HG03460 (cell line): Measurements from ENCODE around the gene UPK1B.
"Not testable (repeated sequence)": the region's sequence is repeated elsewhere in the genome, so short reads cannot be mapped to it uniquely, and the experiment has no call there.

Source experiments
- ATAC-seq: cut with Tn5 transposase; IDR thresholded peaks from one replicate; pipeline ENCODE4 v1.9.1; 2021; ENCODE audit not compliant: unreplicated experiment

UPK1B gene

DNA sequence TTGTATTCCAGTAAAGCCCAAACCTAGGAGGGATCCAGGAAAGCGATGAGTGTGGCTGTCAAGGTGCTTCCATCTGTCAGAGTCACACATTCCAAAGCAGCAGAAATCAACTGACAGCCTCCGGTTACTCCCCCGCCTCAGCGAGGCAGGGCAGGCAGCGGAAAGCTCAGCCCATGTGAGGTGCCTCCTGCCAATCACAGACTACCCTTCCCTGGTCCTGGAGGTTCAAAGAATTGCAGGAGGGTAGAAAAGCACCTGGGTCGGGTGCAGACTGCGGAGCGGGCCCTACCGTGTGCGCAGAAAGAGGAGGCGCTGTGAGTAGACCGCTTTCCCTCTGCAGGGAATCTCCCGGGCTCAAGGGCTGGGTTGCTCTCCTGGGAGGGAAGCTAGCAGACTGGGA is at the start of gene UPK1B:
TSS of gene UPK1B (plus strand) at position 274 of the 400 bp plus-strand sequence. CDS start 13,144 bp downstream, outside the sequence.
- no peak for ATAC-seq

DNA sequence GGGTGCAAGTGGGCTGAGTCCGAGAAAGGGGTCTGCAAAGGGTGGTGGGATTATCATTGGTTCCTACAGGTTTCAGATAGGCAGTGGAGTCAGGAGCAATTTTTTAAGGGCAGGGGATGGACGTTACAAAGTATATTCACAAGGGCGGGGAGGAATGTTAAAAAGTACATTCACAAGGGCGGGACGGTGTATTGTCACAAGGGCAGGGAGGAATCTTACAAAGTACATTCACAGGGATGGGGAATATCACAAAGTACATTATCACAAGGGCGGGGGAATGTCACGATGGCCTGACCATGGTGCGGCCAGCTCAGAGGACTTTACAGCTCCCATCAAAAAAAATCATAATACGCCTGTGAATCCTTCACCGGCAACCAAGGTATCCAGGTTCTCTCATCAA is 48.1 kb upstream of the UPK1B start:
- no peak for ATAC-seq

DNA sequence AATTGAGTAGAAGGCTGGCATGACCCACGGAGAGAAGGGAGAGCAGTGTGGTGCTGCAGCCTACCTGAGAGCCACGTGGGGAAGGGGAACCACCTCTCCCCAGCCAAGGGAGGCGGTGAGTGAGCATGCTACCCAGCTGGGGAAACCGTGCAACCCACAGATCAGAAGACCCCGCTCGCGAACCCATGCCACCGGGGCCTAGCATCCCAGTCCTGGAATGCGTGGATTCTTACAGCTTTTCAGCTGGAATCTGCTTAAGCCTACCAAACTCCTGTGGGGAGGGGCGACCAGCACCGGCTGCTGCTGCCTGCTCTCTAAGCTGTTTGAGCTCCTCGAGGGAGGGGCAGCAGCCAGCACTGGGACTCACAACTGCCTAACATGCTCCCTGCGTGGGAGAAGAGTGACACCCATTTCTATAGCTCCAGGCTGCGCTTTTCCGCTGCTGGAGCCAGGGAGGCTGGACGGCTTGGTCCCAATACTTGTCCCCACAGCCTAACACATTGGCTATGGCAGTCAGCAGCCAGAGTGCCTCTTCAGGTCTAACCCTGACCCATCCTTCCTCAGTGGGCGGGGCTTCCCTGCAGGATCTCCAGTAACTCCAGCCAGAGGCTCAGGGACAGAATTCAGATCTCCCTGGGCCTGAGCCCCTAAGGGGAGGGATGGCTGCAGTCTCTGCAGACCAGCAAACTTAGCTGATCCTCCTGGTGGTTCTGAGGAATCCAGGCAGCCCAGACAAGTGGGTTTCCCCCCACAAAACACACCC is 47.5 kb upstream of the UPK1B start:
- no peak for ATAC-seq

DNA sequence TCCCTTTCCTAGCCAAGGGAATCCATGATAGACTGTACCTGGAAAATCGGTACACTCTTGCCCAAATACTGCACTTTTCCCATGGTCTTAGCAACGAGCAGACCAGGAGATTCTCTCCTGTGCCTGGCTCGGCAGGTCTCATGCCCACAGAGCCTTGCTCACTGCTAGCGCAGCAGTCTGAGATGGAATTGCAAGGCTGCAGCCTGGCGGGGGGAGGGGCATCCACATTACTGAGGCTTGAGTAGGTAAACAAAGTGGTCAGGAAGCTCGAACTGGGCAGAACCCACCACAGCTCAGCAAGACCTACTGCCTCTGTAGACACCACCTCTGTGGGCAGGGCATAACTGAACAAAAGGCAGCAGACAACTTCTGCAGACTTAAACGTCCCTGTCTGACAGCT is 43.1 kb upstream of the UPK1B start:
- ATAC-seq = not testable (repeated sequence)

DNA sequence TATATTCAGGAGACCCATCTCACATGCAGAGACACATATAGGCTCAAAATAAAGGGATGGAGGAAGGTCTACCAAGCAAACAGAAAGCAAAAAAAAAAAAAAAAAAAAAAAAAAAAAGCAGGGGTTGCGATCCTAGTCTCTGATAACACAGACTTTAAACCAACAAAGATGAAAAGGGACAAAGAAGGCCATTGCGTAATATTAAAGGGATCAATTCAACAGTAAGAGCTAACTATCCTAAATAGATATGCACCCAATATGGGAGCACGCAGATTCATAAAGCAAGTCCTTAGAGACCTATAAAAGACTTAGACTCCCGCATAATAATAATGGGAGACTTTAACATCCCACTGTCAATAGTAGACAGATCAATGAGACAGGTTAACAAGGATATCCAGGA is 41.1 kb upstream of the UPK1B start:
- ATAC-seq = not testable (repeated sequence)

DNA sequence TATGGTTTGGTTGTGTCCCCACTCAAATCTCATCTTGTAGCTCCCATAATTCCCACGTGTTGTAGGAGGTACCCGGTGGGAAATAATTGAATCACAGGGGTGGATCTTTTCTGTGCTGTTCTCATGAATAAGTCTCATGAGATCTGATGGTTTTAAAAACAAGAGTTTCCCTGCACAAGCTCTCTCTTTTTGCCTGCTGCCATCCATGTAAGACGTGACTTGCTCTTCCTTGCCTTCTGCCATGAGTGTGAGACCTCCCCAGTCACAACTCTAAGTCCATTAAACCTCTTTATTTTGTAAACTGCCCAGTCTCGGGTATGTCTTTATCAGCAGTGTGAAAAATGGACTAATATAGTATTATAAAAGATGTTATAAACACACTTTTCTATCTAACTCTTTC is 34.0 kb upstream of the UPK1B start:
- ATAC-seq = not testable (repeated sequence)

DNA sequence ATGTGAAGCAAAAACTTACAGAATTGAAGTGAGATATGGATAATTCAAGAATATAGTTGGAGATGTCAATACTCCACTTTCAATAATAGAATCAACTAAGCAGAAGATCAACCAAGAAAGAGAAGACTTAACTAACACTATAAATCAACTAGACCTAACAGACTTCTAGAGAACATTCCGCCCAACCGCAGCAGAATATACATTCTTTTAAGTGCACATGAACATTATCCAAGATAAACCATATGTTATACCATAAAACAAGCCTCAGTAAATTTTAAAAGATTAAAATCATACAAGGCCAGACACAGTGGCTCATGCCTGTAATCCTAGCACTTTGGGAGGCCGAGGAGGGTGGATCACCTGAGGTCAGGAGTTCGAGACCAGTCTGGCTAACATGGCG is 32.9 kb upstream of the UPK1B start:
- ATAC-seq = no peak

DNA sequence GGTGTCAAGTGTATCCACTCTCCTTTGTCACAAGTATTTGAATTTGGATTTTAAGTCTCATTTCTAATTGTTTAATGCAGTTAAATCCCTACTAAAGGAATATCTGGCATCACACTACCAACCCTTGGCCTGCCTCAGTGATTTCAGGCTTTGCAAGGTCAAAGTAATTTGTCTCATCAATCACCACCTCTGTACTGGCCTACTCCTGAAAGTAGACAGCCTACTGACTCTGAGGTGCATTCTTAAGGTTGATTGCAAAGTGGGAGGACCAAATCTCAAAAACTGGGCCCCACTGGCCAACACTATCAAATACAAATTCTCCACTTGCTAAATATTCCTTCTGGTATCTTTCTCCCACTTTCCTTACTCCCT is 28.3 kb upstream of the UPK1B start:
- peak; percentile 20 for ATAC-seq

DNA sequence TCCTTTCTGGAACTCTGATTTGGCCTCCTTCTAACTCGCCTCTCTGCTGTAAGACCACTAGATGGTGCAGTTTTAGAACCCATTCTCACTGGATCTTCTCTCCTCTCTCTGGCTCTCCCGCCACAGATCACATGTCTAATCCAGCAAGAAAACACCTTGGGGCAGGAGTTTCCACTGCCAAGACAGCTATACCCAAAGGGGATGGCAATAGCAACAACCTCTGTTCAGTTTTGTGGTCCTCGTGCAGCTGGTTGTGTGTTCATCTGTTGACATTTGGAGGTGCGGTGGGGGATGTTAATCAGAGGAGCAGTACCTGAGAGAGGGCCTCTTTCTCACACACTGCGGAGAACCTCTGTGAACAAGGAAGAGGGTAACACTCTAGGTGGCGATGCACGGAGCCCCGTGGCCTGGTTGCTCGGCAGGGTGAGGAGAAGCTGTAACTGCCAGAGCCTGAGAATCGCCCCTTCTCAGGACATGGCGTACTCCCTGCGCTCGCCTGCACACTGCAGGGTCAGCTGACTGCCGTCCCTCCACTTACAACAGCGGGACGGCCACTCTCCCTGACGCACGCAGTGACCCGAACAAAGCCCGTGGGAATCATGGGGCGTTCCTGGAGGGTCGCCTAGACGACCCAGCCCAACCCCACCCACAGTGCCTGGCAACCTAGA is 27.8 kb upstream of the UPK1B start, which contains the start of gene TEX55:
TSS of gene TEX55 (plus strand) at position 666 of the 668 bp plus-strand sequence. CDS start 25 bp downstream, outside the sequence.
- ATAC-seq = peak; percentile 62

DNA sequence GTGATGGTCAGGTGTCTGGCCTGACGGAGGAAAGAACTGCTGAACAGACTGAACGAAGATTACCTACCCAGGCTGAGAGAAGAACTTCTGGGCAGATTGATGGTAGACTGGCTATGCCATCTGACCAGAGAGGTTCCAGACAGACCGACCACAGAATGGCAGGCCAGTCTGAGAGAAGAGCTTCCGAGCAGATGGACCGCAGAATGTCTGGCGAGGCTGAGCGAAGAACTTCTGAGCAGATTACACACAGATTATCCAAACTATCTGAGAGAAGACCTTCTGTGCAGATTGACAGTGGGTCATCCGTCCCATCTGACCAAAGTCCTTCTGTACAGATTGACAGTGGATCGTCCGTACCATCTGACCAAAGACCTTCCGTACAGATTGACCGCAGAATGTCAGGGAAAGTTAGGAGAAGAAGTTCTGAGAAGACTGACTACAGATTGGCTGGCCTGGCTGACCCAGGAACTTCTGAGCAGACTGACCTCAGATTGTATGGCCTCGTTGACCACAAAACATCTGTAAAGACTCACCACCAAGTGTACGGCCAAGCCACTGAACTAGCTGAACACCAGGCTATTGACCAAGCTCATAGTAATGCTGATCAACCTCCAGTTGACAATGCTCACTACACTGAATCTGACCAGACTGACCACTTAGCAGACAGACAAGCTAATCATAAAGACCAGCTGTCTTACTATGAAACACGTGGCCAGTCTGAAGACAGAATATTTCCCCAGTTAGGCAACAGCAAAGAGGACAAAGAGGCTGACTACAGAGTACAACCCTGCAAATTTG is 26.6 kb upstream of the UPK1B start:
- no peak for ATAC-seq

DNA sequence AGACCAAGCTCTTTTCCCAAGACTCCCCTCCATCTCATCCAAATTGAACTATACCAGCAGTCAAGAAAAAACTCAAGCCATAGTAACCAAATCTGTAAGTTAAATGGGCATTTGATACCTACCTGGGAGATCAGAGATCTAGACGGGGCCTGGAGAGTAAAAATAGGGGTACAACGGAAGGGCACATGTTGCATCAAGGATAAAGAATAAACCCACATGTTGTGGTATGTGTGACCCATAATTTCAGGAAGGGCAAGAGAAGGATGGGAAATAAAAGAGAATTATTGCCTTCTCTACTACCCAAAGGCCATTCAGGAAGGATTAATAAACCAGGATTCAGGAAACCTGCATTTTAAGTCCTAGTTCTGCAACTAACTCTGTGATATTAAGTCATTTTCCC is 25.9 kb upstream of the UPK1B start:
- ATAC-seq = no peak

DNA sequence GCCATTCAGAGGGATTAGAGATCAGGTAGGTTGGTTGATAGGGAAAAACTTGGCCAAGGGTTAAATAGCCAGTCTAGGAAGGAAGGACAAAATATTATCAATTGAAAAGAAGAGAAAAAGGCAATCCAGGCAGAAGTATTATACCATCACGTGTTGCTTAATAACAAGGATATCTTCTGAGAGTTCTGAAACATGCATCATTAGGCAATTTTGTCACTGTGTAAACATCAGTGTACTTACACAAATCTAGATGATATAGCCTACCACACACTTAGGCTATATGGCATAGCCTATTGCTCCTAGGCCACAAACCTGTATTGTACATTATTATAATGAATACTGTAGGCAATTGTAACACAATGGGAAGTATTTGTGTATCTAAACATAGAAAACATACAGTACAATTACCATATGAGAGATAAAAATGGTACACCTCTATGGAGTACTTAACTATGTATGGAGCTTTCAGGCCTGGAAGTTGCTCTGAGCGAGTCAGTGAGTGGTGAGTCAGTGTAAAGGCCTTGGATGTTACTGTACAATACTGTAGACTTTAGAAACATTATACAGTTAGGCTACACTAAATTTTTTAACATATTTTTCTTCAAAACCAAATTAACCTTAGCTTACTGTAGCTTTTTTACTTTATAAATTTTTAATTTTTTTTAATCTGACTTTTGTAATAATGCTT is 24.8 kb upstream of the UPK1B start:
- no peak for ATAC-seq

DNA sequence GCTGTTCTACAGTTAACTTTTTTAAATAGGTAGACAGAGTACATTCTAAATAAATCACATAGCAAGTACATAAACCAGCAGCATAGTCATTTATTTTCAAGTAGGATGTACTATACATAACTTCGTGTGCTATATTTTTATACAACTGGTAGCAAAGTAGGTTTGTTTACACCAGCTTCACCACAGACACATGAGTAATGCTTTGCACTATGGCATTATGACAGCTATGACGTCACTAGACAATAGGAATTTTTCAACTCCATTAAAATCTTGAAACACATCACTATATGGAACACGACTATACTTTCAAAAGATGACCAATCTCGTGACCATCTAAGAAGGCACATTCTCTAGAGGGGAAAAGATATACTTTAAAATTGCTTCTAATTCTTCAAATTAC is 23.9 kb upstream of the UPK1B start:
- no peak for ATAC-seq

DNA sequence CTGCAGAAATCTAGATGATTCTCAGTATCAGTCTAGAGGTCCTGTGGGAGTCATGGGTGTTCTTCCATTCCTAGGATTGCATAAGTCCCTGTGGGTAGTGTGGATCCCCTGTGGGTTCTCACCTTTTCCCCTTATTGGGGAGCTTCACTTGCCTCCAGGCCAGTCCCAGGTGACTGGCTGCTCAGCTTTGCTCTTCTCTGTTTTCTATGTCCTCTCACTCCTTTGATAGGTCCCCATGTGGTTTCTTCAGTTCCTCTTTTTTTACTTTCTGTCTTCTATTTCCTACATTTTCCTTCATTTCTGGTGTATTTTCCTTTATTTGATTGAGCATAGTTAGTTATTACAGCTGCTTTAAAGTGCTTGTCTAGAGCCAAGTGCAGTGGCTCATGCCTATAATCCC is 16.5 kb upstream of the UPK1B start:
- no peak for ATAC-seq

DNA sequence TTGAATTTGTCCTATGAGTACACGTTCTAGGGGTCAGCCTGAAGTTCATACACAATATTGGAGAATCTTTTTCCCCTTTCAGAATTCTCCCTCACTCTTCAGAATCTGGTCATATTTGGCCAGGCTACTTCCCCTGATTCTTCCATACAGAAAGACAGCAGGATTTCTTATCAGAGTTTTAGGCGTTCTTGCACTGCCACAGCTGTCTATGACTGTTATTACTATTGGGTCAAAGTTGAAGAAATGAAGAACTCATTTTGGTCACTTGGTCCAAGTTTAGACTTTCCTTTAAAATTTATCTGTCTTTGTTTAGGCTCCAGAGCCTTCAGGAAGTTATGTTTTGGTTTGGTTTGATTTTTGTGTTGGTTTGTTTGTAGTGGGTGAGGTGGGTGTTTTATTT is 15.4 kb upstream of the UPK1B start:
- no peak for ATAC-seq

DNA sequence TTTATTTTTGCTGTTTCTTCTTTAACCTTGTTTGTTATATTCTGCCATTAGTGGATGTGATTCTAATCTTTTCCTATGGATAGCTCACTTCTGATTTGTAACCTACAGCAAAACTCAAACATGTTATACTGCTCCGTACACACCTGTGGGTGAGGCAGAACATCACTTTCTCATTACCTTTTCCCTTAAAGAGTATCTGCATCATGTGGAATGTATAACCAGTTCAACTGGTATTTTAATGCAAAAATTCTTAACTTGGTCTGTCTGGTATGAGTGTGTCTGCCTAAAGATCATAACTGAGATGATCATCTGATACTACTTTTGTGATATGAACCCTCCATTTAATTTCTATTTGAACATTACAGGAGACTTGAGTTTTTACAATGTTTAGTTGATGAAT is 13.0 kb upstream of the UPK1B start:
- no peak for ATAC-seq

DNA sequence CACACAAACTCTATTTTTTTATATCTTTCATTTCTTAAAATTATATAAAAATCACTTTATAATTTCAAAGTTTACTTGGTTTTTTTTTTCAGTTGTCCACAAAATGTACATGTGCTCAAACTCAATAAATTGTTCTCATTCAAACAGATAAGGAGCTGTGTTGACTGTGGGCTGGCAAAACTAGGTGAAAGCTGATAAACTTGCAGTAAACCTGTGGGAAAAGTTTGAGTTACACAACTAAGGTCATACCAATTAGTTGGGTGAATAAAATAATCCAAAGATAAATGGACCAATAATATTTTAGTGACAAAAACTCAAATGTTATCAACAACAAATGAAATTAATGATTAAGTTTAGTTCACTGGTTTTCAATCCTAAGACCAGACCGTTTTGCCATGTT is 12.6 kb upstream of the UPK1B start:
- no peak for ATAC-seq

DNA sequence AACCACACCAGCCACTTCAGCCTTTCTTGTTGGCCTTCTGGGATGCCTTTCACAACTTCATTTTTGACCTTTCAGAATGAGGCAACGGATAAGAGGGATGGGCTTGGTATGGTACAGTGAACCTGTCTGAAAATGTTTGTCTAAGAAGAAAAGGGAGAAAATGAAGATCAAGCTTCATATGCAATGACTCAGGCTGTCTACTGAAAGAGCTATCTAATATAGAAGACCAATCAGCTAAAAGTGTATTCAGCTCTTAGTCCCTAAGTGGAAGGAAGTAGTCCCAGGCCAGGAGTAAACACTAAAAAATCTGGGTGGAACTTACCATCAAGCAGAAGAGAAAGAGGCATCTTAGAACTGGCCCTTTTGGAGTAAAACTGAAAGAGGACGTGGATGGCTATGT is 12.2 kb upstream of the UPK1B start:
- ATAC-seq = no peak

DNA sequence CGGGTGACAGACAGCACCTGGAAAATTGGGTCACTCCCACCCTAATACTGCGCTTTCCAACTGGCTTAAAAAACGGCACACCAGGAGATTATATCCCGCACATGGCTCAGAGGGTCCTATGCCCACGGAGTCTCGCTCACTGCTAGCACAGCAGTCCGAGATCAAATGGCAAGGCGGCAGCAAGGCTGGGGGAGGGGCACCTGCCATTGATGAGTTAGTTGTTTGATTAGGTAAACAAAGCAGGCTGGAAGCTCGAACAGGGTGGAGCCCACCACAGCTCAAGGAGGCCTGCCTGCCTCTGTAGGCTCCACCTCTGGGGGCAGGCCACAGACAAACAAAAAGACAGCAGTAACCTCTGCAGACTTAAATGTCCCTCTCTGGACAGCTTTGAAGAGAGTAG is 8.7 kb upstream of the UPK1B start:
- ATAC-seq = not testable (repeated sequence)

DNA sequence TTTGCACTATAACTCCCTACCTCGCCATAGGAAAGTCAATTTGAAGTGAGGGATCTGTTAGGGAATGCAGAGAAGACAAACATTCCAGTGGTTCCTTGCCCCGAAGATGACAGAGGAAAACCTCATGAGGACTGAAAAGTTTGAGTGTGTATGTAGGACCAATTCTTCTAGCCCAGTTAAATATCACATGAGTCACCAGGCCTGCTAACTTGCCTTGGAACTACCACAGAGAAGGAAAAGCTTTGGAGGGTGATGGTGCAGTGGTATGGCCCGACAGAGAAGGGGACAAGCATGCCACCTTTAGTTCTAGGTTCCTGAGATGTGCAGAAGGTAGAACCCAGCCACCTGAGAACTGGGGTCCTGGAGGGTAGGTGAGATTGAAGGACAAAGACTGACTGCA is 2.6 kb upstream of the UPK1B start:
- ATAC-seq = no peak
